ENCODE measurements around the gene CAMKK2.

DNA sequence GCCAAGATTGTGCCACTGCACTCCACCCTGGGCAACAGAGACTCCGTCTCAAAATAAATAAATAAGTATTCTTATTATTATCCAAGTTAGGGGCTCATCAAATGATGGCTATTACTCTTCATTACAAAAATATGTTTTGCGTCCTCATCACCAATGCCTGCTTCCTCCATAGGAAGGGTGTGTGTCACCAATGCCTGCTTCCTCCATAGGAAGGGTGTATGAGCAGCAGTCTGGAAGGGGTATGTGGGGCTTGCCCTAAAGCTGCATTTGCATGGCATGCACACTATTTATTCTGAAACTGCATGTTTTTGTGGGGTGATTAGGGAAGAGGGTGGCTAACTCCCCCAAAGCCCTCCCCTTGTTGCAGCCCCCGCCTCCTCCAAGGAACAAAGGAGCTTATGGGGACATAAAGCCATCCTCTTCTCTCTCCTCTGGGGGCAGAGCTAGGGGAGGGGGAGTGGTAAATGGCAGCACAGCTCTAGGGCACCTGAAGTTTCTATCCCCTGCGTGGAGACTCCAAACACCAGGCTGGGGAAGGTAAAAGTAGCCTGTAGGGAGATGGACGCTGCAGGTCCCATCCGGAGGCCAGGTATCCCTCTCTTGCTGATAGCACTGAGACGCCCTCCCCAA, 1.3 kb downstream of the CAMKK2 start:
- TF ChIP-seq SUZ12 (IDR thresholded peaks at IDR 0.05; ENCODE audit: extremely low read depth, insufficient read depth, insufficient read length) (no peak), ZNF274 (IDR thresholded peaks at IDR 0.05; ENCODE audit: low read depth, low read length) (no peak), YY1 (IDR thresholded peaks at IDR 0.05; ENCODE audit: insufficient read depth, insufficient read length) (no peak)

All from NT2/D1 (cell line).